Activated naive CD4-positive, alpha-beta T cell (primary cell): ENCODE measurements around the gene SMAD3.

ENCODE experiments used
- DNase-seq, 4 experiments: peaks; one replicate each; lab custom pipeline; 2025; lab: John Stamatoyannopoulos, UW

SMAD3 gene

DNA sequence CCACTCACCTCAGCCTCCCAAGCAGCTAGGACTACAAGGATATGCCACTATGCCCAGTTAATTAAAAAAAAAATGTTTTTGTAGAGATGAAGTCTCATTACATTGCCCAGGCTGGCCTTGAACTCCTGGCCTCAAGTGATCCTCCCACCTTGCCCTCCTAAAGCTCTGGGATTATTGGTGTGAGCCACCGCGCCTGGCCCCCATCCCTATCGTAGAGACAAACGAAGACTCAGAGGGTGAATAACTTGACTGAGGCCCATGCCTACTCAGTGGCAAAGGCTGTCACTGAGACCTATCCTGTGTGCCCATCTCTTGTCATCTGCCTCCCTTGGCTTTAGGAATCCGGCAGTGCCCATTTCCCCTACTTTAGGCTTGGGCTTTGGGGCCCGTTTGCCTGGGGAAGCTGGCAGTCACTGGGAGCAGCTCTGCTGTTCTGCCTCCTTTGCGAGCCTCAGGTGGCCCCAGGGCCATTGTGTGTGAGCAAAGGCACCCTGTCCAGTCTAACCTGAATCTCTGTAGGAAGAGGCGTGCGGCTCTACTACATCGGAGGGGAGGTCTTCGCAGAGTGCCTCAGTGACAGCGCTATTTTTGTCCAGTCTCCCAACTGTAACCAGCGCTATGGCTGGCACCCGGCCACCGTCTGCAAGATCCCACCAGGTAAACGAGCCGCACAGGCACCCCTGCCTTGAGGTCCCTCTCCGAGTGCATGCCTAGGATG, 119.0 kb downstream of the SMAD3 start:
- no peak for DNase-seq

GRCh38 chr15:67185051-67185450, 119.6 kb downstream of the SMAD3 start:
- no peak for DNase-seq

DNA sequence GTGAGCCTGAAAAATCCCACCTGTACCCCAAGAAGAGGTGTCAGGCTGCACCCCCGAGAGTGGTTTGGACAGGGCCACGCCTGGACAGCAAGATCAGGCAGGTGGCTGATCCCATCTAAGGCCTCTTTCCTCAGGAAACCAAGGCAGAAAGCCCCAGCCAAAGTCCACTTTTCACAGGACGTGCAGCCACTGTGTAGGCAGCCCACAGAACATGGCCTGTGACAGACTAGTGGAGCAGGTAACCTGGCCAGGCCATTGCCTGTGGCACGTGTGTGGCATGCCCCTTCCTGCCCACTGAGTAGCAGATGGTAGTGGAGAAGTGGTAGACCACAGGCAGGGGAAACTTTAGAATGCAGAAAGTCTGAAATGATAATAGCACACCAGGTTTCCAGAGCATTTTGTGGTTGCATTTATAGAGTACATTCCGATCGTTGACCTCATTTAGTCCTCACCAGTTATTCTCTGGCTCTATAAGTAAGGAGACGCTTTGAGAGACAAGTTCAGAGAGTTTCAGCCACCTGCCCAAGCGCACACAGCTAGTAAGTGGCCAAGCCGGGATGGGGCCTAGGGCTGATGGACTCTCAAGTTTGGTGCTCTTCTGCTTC, 120.3 kb downstream of the SMAD3 start:
- DNase-seq: no peak

DNA sequence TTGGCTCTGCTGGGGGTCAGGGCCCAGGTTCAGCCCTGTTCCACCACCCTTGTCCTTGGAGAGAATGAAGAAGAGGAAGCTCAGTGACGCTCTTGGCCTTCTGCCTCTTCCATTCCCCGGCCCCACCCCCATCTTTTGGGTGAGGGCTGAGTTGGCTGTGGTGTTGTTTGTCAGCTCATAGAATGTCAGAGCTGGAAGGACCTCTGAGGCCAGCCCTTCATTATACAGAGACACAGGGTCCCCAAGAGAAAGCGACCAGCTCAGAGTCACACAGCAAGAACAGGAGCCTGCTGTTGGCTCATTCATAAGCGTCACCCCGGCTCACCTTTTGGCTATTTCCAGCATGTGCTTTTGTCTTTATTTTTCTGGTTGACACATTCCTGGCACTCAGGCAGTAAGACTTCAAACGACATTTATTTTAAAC, 120.8 kb downstream of the SMAD3 start:
- no peak for DNase-seq

DNA sequence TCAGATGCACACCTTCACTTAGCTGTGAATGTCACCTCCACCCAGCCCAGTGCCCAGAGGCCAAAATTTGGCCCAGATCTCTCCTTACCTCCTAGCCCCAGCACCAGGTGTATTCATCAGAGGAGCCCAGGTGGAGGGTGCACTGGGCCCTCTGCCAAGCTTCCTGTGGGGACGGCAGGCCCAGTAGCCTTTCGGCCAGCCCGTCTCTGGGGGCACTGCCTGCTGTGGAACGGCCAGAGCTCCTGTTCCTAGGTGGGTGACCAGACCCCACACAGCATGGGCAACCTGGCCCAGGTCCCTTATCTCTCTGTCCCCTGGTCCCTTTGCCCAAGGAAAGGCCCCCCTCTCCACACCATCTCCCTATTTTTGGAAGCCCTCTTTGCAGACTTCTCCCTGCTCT, 121.3 kb downstream of the SMAD3 start:
- no peak for DNase-seq

DNA sequence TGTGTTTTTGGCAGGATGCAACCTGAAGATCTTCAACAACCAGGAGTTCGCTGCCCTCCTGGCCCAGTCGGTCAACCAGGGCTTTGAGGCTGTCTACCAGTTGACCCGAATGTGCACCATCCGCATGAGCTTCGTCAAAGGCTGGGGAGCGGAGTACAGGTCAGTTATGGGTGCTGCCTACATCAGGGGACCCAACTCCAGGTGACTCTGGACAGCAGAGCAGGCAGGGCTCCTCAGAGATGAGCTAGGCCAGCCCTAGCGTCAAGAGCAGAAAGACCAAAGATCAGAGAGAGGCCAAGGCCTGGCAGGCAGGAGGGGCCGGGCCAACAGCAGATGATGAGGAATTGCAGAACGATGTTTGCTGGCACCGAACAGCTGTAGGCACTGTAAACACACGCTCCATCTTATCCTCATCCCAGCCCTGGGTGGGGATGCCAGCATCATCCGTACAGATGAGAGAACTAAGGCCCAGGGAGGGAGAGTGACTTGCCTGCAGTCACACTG, 122.0 kb downstream of the SMAD3 start:
- no peak for DNase-seq

DNA sequence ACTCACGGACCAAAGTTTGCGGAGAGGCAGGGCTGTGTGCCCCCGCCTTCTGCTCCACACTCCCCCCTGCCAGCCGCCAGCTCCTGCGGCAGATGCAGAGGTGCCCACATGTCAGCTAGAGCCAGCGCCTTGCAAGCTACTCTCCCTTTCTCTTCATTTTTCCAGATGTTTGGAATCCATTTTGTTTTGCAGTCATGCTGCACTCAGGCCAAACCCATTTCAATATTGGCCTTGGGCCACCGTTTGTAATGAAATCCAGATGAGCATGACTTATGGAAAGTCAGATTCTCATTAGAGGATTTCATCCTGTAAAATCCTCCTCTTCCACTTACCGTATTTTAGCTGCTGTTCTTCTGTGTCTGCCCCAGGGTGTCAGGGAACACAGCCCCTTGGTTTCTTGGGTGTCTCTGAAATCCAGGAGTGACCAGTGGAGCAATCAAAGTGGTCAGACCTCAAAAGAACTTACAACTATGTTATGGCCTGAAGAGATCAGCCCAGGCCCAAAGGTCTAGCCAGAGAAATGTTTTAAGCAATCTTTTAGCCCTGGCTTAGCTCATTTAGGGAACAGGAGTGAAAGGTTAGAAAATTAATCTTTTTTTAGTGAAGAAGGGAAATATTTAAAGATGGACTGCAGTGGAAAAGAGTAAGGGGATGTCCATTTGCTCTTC, 123.3 kb downstream of the SMAD3 start:
- no peak for DNase-seq

DNA sequence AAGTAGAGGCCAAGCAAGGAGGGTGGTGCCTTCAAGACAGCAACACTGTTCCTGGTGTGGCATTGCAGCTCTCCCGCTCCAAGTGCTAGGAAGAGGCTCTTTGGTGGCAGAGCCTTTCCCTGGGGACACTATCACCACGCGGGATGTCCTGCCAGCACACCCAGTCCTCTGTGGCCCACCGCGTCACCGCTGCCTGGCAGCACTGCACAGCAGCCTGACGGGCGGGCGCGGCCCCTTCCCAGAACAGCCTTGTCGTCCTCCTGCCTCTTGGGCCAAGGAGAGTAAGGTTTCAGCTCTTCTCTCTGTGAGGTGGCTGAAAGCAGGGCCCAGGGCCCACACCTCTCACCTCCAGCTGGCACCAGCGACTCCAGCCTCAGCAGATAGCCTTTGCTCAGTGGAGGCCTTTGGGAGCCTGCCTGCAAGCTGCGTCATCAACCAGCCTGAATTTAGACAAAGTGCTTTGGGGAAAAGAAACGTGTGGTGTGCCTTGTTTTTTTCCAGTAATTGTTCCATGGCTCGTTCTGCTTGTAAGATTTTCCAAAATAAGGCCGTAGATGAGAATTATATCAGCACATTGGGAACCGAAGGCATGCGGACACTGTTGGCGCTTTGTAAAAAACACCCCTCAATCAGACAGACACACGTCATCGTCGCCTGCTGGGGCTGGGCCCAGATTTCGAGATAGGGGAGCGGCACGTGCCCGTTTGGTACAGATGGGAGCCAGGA, 124.1 kb downstream of the SMAD3 start:
- no peak for DNase-seq

- no peak for DNase-seq
These were observed 124.9 kb downstream of the SMAD3 start for GRCh38 chr15:67190326-67190725.

DNA sequence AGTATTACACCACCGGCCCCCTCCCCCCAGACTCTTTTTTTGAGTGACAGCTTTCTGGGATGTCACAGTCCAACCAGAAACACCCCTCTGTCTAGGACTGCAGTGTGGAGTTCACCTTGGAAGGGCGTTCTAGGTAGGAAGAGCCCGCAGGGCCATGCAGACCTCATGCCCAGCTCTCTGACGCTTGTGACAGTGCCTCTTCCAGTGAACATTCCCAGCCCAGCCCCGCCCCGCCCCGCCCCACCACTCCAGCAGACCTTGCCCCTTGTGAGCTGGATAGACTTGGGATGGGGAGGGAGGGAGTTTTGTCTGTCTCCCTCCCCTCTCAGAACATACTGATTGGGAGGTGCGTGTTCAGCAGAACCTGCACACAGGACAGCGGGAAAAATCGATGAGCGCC, 125.4 kb downstream of the SMAD3 start:
- no peak for DNase-seq

DNA sequence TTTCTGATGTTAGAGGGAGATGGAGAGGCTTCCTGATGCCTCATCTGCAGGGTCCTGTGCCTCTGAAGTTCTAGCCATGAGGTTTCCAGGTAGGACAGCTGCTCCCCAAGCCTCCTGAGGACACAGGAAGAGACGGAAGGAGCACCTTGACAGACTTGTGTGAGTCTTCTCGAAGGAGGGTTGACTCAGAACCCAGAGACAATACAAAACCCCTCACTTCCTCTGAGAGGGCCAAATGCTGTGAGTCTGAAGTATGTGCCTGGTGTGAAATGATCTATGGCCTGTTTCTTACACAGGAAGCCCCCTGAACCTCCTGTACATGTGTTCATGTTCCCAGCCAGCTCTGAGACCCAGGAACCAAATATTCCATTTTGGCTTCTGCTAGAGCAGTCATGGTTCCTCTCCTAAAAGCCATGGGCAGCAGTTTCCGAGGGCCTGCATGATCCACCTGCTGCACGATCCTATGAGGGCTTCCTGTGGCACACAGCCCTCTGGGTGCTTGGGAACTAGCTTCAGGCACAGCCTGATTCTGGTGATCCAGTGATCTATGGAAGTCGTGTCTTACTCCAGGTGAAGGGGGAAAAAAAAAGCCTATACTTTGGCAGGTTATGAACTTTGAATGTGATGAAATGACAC, 126.9 kb downstream of the SMAD3 start:
- no peak for DNase-seq

- DNase-seq: no peak
These were observed 128.0 kb downstream of the SMAD3 start for GRCh38 chr15:67193223-67193990.

DNA sequence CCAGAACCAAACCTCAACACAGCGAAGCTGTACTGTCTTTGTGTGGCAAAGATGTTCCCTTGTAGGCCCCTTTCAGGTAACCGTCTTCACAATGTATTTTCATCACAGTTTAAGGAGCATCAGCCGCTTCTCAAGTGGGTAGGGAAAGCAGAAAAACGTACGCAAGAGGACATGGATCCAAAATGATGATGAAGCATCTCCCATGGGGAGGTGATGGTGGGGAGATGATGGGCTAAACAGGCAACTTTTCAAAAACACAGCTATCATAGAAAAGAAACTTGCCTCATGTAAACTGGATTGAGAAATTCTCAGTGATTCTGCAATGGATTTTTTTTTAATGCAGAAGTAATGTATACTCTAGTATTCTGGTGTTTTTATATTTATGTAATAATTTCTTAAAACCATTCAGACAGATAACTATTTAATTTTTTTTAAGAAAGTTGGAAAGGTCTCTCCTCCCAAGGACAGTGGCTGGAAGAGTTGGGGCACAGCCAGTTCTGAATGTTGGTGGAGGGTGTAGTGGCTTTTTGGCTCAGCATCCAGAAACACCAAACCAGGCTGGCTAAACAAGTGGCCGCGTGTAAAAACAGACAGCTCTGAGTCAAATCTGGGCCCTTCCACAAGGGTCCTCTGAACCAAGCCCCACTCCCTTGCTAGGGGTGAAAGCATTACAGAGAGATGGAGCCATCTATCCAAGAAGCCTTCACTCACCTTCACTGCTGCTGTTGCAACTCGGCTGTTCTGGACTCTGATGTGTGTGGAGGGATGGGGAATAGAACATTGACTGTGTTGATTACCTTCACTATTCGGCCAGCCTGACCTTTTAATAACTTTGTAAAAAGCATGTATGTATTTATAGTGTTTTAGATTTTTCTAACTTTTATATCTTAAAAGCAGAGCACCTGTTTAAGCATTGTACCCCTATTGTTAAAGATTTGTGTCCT, 129.0 kb downstream of the SMAD3 start:
- DNase-seq: no peak

- DNase-seq: no peak
These were observed 129.9 kb downstream of the SMAD3 start for GRCh38 chr15:67195305-67195704.

DNA sequence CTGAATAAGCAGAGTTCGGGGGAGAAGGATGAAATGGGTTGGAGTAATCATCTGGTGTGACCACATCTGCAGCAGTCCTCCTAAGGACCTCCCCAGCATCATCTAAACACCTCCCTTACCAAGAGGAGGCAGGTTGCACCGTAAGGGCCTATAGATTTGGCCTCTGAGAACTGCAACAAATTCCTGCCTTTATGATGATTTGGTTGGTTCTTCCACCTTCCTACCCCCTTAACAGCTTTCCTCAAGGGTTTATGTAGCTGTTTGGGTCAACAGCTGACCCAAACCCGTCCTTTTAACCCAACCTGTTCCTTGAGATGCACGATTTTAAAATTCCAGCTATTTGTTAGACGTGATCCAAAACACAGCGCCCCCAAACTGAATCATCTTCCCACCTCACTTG, 130.8 kb downstream of the SMAD3 start:
- DNase-seq: no peak

GRCh38 chr15:67196672-67197363, 131.4 kb downstream of the SMAD3 start:
- no peak for DNase-seq

DNA sequence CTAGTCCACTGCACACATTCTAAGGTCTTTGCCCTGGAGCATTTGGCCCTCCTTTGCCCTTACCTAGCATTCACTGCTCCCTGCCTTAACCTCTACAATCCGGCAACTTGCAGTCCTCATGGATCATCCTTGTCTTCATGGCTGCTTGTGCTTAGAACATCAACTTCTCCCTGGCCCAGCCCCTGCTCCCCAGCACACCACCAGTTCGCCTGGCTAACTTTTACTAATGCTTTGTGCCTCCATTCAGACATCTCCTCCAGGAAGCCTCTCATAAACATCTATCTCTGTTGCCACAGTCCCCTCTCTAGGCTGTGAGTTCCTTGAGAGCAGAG, 131.9 kb downstream of the SMAD3 start:
- DNase-seq: no peak

DNA sequence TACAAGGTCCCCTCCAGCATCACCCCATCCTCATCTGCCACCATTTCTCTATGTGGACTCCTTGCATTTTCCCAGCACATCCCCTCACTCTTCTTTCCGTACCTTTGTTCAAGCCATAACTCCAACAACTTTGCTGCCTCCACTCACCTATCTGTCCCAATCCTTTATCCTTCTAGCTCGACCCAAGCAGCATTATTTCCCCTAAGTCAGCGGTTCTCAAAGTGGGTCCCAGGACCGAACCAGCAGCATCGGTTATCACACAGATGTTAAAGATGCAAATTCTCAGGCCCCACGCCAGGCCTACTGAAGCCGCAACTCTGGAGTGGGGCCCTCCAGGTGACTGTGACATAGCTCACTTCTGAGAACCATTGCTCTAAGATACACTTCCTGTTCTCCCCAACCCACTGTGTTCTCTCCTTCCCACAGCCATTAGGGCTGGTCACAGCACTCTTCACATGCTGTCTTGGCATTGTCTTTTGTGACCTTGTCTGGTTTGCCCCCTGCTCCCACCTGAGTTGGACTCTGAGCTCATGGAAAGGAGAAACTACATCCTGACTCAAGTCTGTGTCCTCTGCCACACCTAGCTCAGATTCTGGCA, 132.9 kb downstream of the SMAD3 start:
- no peak for DNase-seq

DNA sequence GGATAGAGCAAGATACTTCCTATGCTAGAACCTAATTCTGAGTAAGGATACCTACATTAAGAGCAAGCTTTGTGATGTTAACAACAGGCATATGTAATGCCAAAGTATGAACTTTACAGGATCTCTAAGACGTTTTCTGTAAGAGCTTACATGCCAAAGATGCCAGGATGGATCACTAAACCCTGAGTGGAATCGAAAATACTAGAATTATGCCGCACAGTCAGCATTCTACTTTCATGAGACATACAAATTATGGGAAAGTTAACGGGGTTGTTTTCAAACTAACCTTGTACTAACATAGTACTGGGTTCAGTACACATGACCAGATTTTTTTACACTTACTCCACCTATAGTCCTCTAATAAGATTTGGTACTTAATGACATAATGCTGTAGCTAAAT, 134.0 kb downstream of the SMAD3 start:
- DNase-seq: no peak
